Neural progenitor cell (in vitro differentiated cells): ENCODE data around the gene IMP4. TPM values are rescaled to one million over a fixed set of nuclear protein-coding genes. Genes with fewer than 3 reads are reported as not detected.

ENCODE experiments used
- DNase-seq: peaks from one replicate; pipeline ENCODE4 v3.0.0-alpha.2; 2016; ENCODE audit warnings: low spot score
- H2AFZ ChIP-seq: fragments of 200-600 bp; sonication (generic); replicated peaks from 2 replicates; pipeline ENCODE4 v1.6.1; 2016; ENCODE audit warnings: antibody characterized with exemption
- H3F3A ChIP-seq: fragments of 200-600 bp; sonication (generic); 2 replicates; pipeline ENCODE4 v1.6.1; 2016; ENCODE audit warnings: antibody characterized with exemption, low read depth
- H3K27ac ChIP-seq: fragments of 200-600 bp; sonication (generic); 2 replicates; pipeline ENCODE4 v1.5.1; 2016; ENCODE audit warnings: mild to moderate bottlenecking
- H3K27me3 ChIP-seq: fragments of 200-600 bp; sonication (generic); 2 replicates; pipeline ENCODE4 v1.6.1; 2016; ENCODE audit warnings: mild to moderate bottlenecking, moderate library complexity
- H3K36me3 ChIP-seq: fragments of 200-600 bp; sonication (generic); 2 replicates; pipeline ENCODE4 v1.5.1; 2016
- H3K4me1 ChIP-seq: fragments of 200-600 bp; sonication (generic); 2 replicates; pipeline ENCODE4 v1.6.1; 2016; ENCODE audit warnings: mixed run types
- H3K4me2 ChIP-seq: fragments of 200-600 bp; sonication (generic); 2 replicates; pipeline ENCODE4 v1.6.1; 2016
- H3K4me3 ChIP-seq: fragments of 200-600 bp; sonication (generic); 2 replicates; pipeline ENCODE4 v1.5.1; 2016
- H3K79me2 ChIP-seq: fragments of 200-600 bp; sonication (generic); 2 replicates; pipeline ENCODE4 v1.6.1; 2016; ENCODE audit warnings: low read depth
- H3K9ac ChIP-seq: fragments of 200-600 bp; sonication (generic); 2 replicates; pipeline ENCODE4 v1.6.1; 2016
- H3K9me3 ChIP-seq: fragments of 200-600 bp; sonication (generic); 2 replicates; pipeline ENCODE4 v1.5.1; 2016; ENCODE audit warnings: low read depth
- H4K20me1 ChIP-seq: fragments of 200-600 bp; sonication (generic); 2 replicates; pipeline ENCODE4 v1.6.1; 2016; ENCODE audit warnings: low read depth
- H3K27ac Mint-ChIP-seq: 3 replicates; pipeline ENCODE4 v1.8.0; 2021; ENCODE audit warnings: mixed read lengths
- H3K27me3 Mint-ChIP-seq: 2 replicates; pipeline ENCODE4 v1.8.0; 2022; ENCODE audit warnings: low read depth, mild to moderate bottlenecking, inconsistent platforms, moderate library complexity, mixed read lengths; ENCODE audit not compliant: insufficient read depth
- H3K36me3 Mint-ChIP-seq: 3 replicates; pipeline ENCODE4 v1.8.0; 2021; ENCODE audit warnings: mixed read lengths
- H3K4me1 Mint-ChIP-seq: 3 replicates; pipeline ENCODE4 v1.8.0; 2021; ENCODE audit warnings: mixed read lengths
- H3K4me3 Mint-ChIP-seq: 3 replicates; pipeline ENCODE4 v1.8.0; 2021; ENCODE audit warnings: mild to moderate bottlenecking, moderate library complexity, mixed read lengths
- H3K9me3 Mint-ChIP-seq: 3 replicates; pipeline ENCODE4 v1.8.0; 2020; ENCODE audit warnings: mixed read lengths
- CTCF ChIP-seq: fragments of 200-600 bp; sonication (generic); IDR thresholded peaks from 2 replicates; pipeline ENCODE4 v1.5.1; 2017; ENCODE audit warnings: antibody characterized with exemption, mild to moderate bottlenecking
- EZH2 ChIP-seq: fragments of 200-600 bp; sonication (generic); IDR thresholded peaks from 2 replicates; pipeline ENCODE4 v1.6.1; 2017; ENCODE audit warnings: antibody characterized with exemption, mild to moderate bottlenecking, moderate library complexity
- EZH2phosphoT487 ChIP-seq: fragments of 200-600 bp; sonication (generic); IDR thresholded peaks from 2 replicates; pipeline ENCODE4 v1.6.1; 2017; ENCODE audit warnings: antibody characterized with exemption
- total RNA-seq: library from RNA; depleted of rRNA; stranded (reverse); fragments of >200 nt; gene quantifications from 2 replicates; pipeline ENCODE4 v1.2.3, GENCODE V29; 2015; ENCODE audit warnings: low replicate concordance

IMP4 gene
- total RNA-seq, 1 donor from 2014 or later: 23.3 TPM

GRCh38 chr2:130382313-130382917 lies 39.7 kb downstream of the IMP4 start:
- Mint-ChIP-seq H3K4me1 (peaks cover 12% of the 10 kb centered on the region), H3K27ac (no peak overlapping the region), H3K4me3 (no peak overlapping the region), H3K9me3 (no peaks in the 10 kb centered on the region), H3K36me3 (no peaks in the 10 kb centered on the region), H3K27me3 (no peaks in the 10 kb centered on the region)
- Histone ChIP-seq H3K27ac (no peak overlapping the region), H4K20me1 (no peaks in the 10 kb centered on the region), H3K4me3 (no peak overlapping the region), H3K79me2 (no peaks in the 10 kb centered on the region), H3K9ac (no peak overlapping the region), H3K9me3 (no peaks in the 10 kb centered on the region), H3K36me3 (no peaks in the 10 kb centered on the region), H3K4me2 (no peak overlapping the region), H3K4me1 (peaks cover 3% of the 10 kb centered on the region), H3K27me3 (no peaks in the 10 kb centered on the region), H3F3A (no peaks in the 10 kb centered on the region), H2AFZ (no peak overlapping the region)
- TF ChIP-seq EZH2: no peak
- TF ChIP-seq CTCF: no peak
- no peak for TF ChIP-seq EZH2phosphoT487
- no peak for DNase-seq

- Histone ChIP-seq H4K20me1 (no peaks in the 10 kb centered on the region), H3K4me2 (no peak overlapping the region), H3K4me1 (peaks cover 11% of the 10 kb centered on the region), H3K79me2 (no peaks in the 10 kb centered on the region), H2AFZ (no peak overlapping the region), H3K9me3 (no peaks in the 10 kb centered on the region), H3K27me3 (peaks cover 8% of the 10 kb centered on the region), H3F3A (no peaks in the 10 kb centered on the region), H3K36me3 (no peaks in the 10 kb centered on the region), H3K9ac (no peak overlapping the region), H3K27ac (no peak overlapping the region), H3K4me3 (no peak overlapping the region)
- no peak for DNase-seq
- peaks cover 21% of the 10 kb centered on the region for H3K4me1 Mint-ChIP-seq
- no peaks in the 10 kb centered on the region for H3K36me3 Mint-ChIP-seq
- H3K9me3 Mint-ChIP-seq: no peaks in the 10 kb centered on the region
- no peaks in the 10 kb centered on the region for H3K27me3 Mint-ChIP-seq
- no peak overlapping the region for H3K27ac Mint-ChIP-seq
- no peak overlapping the region for H3K4me3 Mint-ChIP-seq
- TF ChIP-seq EZH2: no peak
- TF ChIP-seq CTCF: no peak
- TF ChIP-seq EZH2phosphoT487: no peak
These were observed 43.0 kb downstream of the IMP4 start for GRCh38 chr2:130385709-130386108.

- Histone ChIP-seq H3F3A (no peaks in the 10 kb centered on the region), H3K4me3 (no peak overlapping the region), H3K36me3 (no peaks in the 10 kb centered on the region), H3K9ac (no peak overlapping the region), H3K4me1 (peaks cover 11% of the 10 kb centered on the region), H3K27me3 (peaks cover 13% of the 10 kb centered on the region), H3K4me2 (no peak overlapping the region), H2AFZ (no peak overlapping the region), H3K9me3 (no peaks in the 10 kb centered on the region), H4K20me1 (no peaks in the 10 kb centered on the region), H3K79me2 (no peaks in the 10 kb centered on the region), H3K27ac (no peak overlapping the region)
- Mint-ChIP-seq H3K4me1 (peaks cover 28% of the 10 kb centered on the region), H3K27ac (no peak overlapping the region), H3K9me3 (no peaks in the 10 kb centered on the region), H3K27me3 (peaks cover 2% of the 10 kb centered on the region), H3K4me3 (no peak overlapping the region), H3K36me3 (no peaks in the 10 kb centered on the region)
- TF ChIP-seq EZH2 (no peak), EZH2phosphoT487 (no peak), CTCF (no peak)
- no peak for DNase-seq
These were observed 44.3 kb downstream of the IMP4 start for GRCh38 chr2:130387071-130387400.
